B cell (primary cell): ENCODE measurements around the gene MYH10. TPM values are rescaled to one million over a fixed set of nuclear protein-coding genes. Genes with fewer than 3 reads are reported as not detected.

Experiments used
- ATAC-seq: fragments of 200-7000 bp; cut with Tn5 transposase; one replicate; pipeline ENCODE4 v1.10.0; 2021; ENCODE audit warnings: low read depth, mild to moderate bottlenecking, moderate number of reproducible peaks, moderate library complexity
- CTCF ChIA-PET: fragments of 350-600 bp; sonication (Branson Sonifier 250); formaldehyde crosslinking; loops from one replicate; lab custom pipeline; 2021; ENCODE audit warnings: antibody characterized with exemption, inconsistent platforms; lab: Charles Lee
- POLR2A ChIA-PET: fragments of 350-600 bp; sonication (Branson Sonifier 250); formaldehyde crosslinking; loops from one replicate; lab custom pipeline; 2021; ENCODE audit warnings: antibody characterized with exemption; lab: Charles Lee
- DNase-seq: peaks from one replicate; pipeline ENCODE4 v3.0.0; 2013
- H2AFZ ChIP-seq: 2 replicates; pipeline ENCODE4 v1.6.1; 2012; ENCODE audit warnings: mild to moderate bottlenecking, low read depth, low read length; ENCODE audit not compliant: insufficient read depth, poor library complexity, severe bottlenecking
- H3K27ac ChIP-seq, 2 donors: 1 replicate in 1 of 2; 2 replicates in 1 of 2; pipeline ENCODE4 v1.5.1; 2012 to 2013; ENCODE audit warnings: low read length in 2 of 2, mild to moderate bottlenecking in 2 of 2, moderate library complexity in 1 of 2
- H3K27me3 ChIP-seq, 4 experiments: fragments of 200-600 bp in 1 of 4; sonication (generic) in 1 of 4; replicated peaks in 1 of 4; 1 replicate in 2 of 4; 2 replicates in 2 of 4; pipeline versions ENCODE4 v1.6.1 to v1.7.0; 2013 to 2016; ENCODE audit warnings: low read length in 3 of 4, mild to moderate bottlenecking in 2 of 4, mixed read lengths in 1 of 4, moderate library complexity in 1 of 4; ENCODE audit not compliant: insufficient read depth in 4 of 4, control insufficient read depth in 3 of 4; ENCODE audit errors: control extremely low read depth in 1 of 4
- H3K36me3 ChIP-seq, 2 experiments: replicated peaks in 1 of 2; 1 replicate in 1 of 2; 2 replicates in 1 of 2; pipeline versions ENCODE4 v1.6.1 to v1.7.1; 2013; ENCODE audit warnings: low read length in 1 of 2; ENCODE audit not compliant: insufficient read depth in 2 of 2, control insufficient read depth in 1 of 2; ENCODE audit errors: control extremely low read depth in 1 of 2, extremely low read depth in 1 of 2
- H3K4me1 ChIP-seq, 2 donors: fragments of 200-600 bp in 1 of 2; sonication (generic) in 1 of 2; 1 replicate in 1 of 2; 2 replicates in 1 of 2; pipeline versions ENCODE4 v1.5.1 to v1.6.1; 2013 to 2017; ENCODE audit warnings: low read length in 2 of 2; ENCODE audit not compliant: control insufficient read depth in 2 of 2, insufficient read depth in 2 of 2
- H3K4me2 ChIP-seq: replicated peaks from 2 replicates; pipeline ENCODE3; 2012; ENCODE audit warnings: mild to moderate bottlenecking, low read depth, low read length; ENCODE audit not compliant: poor library complexity, severe bottlenecking
- H3K4me3 ChIP-seq, 5 experiments: fragments of 200-600 bp in 1 of 5; sonication (generic) in 1 of 5; 1 replicate in 3 of 5; 2 replicates in 2 of 5; pipeline versions ENCODE4 v1.5.1 to v1.7.0; 2011 to 2016; ENCODE audit warnings: low read length in 4 of 5, mild to moderate bottlenecking in 4 of 5, low read depth in 2 of 5, control low read depth in 1 of 5, moderate library complexity in 1 of 5; ENCODE audit not compliant: insufficient read depth in 1 of 5; ENCODE audit errors: control extremely low read depth in 1 of 5, extremely low read depth in 1 of 5
- H3K79me2 ChIP-seq: fragments of 200-600 bp; sonication (generic); one replicate; pipeline ENCODE4 v1.6.0; 2016; ENCODE audit warnings: low read length; ENCODE audit not compliant: control insufficient read depth, insufficient read depth
- H3K9ac ChIP-seq: fragments of 200-600 bp; sonication (generic); 2 replicates; pipeline ENCODE4 v1.6.1; 2017; ENCODE audit warnings: mild to moderate bottlenecking, low read length, moderate library complexity
- H3K9me3 ChIP-seq, 3 donors: one replicate each; pipeline versions ENCODE4 v1.6.1 to v1.7.1; 2013; ENCODE audit warnings: low read length in 2 of 3; ENCODE audit not compliant: control insufficient read depth in 2 of 3, insufficient read depth in 1 of 3; ENCODE audit errors: control extremely low read depth in 1 of 3
- H4K20me1 ChIP-seq: 2 replicates; pipeline ENCODE4 v1.6.0; 2012; ENCODE audit warnings: mild to moderate bottlenecking, low read length; ENCODE audit not compliant: insufficient read depth, control insufficient read depth, poor library complexity, severe bottlenecking
- H3K27ac Mint-ChIP-seq: one replicate; pipeline ENCODE4 v1.8.0; 2021; ENCODE audit warnings: mixed read lengths
- H3K27me3 Mint-ChIP-seq: one replicate; pipeline ENCODE4 v1.8.0; 2021; ENCODE audit warnings: mixed read lengths
- H3K4me1 Mint-ChIP-seq: one replicate; pipeline ENCODE4 v1.8.0; 2021; ENCODE audit warnings: mixed read lengths
- H3K4me3 Mint-ChIP-seq: one replicate; pipeline ENCODE4 v1.8.0; 2021; ENCODE audit warnings: mixed read lengths
- H3K9me3 Mint-ChIP-seq: one replicate; pipeline ENCODE4 v1.8.0; 2022; ENCODE audit warnings: mixed read lengths; ENCODE audit not compliant: insufficient read depth
- EZH2 ChIP-seq: IDR thresholded peaks from 2 replicates; pipeline ENCODE4 v1.6.1; 2012; ENCODE audit warnings: borderline replicate concordance, low read depth, mild to moderate bottlenecking, moderate library complexity, low read length; ENCODE audit not compliant: insufficient read depth, poor library complexity, severe bottlenecking
- WGBS: methylation state at CpG from one replicate; pipeline ENCODE4 v1.1.5; 2013; ENCODE audit warnings: missing lambda C conversion rate; ENCODE audit not compliant: insufficient coverage; 5-methylcytosine and 5-hydroxymethylcytosine counted together
- intact Hi-C: fragments of 100-400 bp; cut with micrococcal nuclease; formaldehyde crosslinking; loops from one replicate; pipeline ENCODE4 v1.10.0; 2022
- polyA plus RNA-seq: library from polyadenylated mRNA; depleted of rRNA; stranded (reverse); fragments of >200 nt; gene quantifications from 2 replicates; pipeline ENCODE4 v1.2.3, GENCODE V29; 2012
- total RNA-seq, 2 donors: library from RNA; stranded (reverse); fragments of 120-200 nt in 1 of 2; gene quantifications; 1 replicate in 1 of 2; 2 replicates in 1 of 2; pipeline versions ENCODE4 v1.2.3 to v1.2.4, GENCODE V29; 2013 to 2022
- TF ChIP-seq, protein P1 (sequence below): fragments of 200-600 bp; IDR thresholded peaks from one replicate; pipeline ENCODE4 v1.8.0; 2022; ENCODE audit warnings: antibody characterized with exemption, mild to moderate bottlenecking

Gene MYH10
- total and polyA plus RNA-seq, 2 donors (not counting 1 experiment from before 2014, with no cell fraction given), result 0.04 to 1.7 TPM

- Histone ChIP-seq H3K9me3 (no peaks in the 10 kb centered on the region), H3K27me3 (peaks cover 0 to 11% (median 0%) of the 10 kb centered on the region in 4 experiments), H3K79me2 (no peaks in the 10 kb centered on the region), H3K36me3 (no peaks in the 10 kb centered on the region), H4K20me1 (no peaks in the 10 kb centered on the region), H3K27ac (no peak overlapping the region), H3K9ac (no peak overlapping the region), H3K4me2 (no peak overlapping the region), H2AFZ (no peak overlapping the region), H3K4me3 (no peak overlapping the region), H3K4me1 (no peaks in the 10 kb centered on the region)
- ATAC-seq, result no peak
- CTCF ChIA-PET, result no interaction called here
- POLR2A ChIA-PET, result no interaction called here
- 90% methylated on average over 4 of the region's 7 CpGs for WGBS
- Mint-ChIP-seq H3K27ac (no peak overlapping the region), H3K4me1 (no peaks in the 10 kb centered on the region), H3K27me3 (peaks cover 59% of the 10 kb centered on the region), H3K4me3 (no peak overlapping the region), H3K9me3 (no peaks in the 10 kb centered on the region)
- DNase-seq, result no peak
- intact Hi-C loops, result no loop called here
- TF ChIP-seq, protein P1, sequence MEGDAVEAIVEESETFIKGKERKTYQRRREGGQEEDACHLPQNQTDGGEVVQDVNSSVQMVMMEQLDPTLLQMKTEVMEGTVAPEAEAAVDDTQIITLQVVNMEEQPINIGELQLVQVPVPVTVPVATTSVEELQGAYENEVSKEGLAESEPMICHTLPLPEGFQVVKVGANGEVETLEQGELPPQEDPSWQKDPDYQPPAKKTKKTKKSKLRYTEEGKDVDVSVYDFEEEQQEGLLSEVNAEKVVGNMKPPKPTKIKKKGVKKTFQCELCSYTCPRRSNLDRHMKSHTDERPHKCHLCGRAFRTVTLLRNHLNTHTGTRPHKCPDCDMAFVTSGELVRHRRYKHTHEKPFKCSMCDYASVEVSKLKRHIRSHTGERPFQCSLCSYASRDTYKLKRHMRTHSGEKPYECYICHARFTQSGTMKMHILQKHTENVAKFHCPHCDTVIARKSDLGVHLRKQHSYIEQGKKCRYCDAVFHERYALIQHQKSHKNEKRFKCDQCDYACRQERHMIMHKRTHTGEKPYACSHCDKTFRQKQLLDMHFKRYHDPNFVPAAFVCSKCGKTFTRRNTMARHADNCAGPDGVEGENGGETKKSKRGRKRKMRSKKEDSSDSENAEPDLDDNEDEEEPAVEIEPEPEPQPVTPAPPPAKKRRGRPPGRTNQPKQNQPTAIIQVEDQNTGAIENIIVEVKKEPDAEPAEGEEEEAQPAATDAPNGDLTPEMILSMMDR, result no peak
- no peak for TF ChIP-seq EZH2
Observed at GRCh38 chr17:8647202-8647601, 16.7 kb upstream of the MYH10 start.

- no peaks in the 10 kb centered on the region for H3K36me3 ChIP-seq
- ChIA-PET POLR2A (no interaction called here), CTCF (no interaction called here)
- DNase-seq (no peak), ATAC-seq (no peak)
- intact Hi-C loops, result no loop called here
- Mint-ChIP-seq H3K27me3 (peaks cover 48% of the 10 kb centered on the region), H3K9me3 (peaks cover 4% of the 10 kb centered on the region), H3K4me3 (no peak overlapping the region), H3K27ac (no peak overlapping the region), H3K4me1 (no peaks in the 10 kb centered on the region)
- no peaks in the 10 kb centered on the region for H3K9me3 ChIP-seq
- H3K79me2 ChIP-seq, result no peaks in the 10 kb centered on the region
- no peaks in the 10 kb centered on the region for H3K4me1 ChIP-seq
- peaks cover 0 to 3% (median under 1%) of the 10 kb centered on the region in 4 experiments for H3K27me3 ChIP-seq
- no peak overlapping the region for H2AFZ ChIP-seq
- H3K9ac ChIP-seq, result no peak overlapping the region
- no peak for TF ChIP-seq EZH2
- H3K4me2 ChIP-seq, result no peak overlapping the region
- no peaks in the 10 kb centered on the region for H4K20me1 ChIP-seq
- no peak overlapping the region for H3K27ac ChIP-seq
- WGBS, result 100% methylated on average over 1 of the region's 4 CpGs
- H3K4me3 ChIP-seq, result no peak overlapping the region
Observed at GRCh38 chr17:8644507-8644902, 14.0 kb upstream of the MYH10 start.
